CD14-positive monocyte (primary cell): ENCODE measurements around the gene FFAR2. TPM values are rescaled to one million over a fixed set of nuclear protein-coding genes. Genes with fewer than 3 reads are reported as not detected.
"Not testable (repeated sequence)": the region's sequence is repeated elsewhere in the genome, so short reads cannot be mapped to it uniquely, and the experiment has no call there.

Experiments
- DNase-seq, 3 donors: peaks; one replicate each; pipeline ENCODE4 v3.0.0-alpha.2; 2011 to 2022
- H2AFZ ChIP-seq: 2 replicates; pipeline ENCODE4 v1.6.0; 2012; ENCODE audit warnings: mild to moderate bottlenecking, low read depth, low read length, inconsistent platforms; ENCODE audit not compliant: insufficient read depth, poor library complexity, severe bottlenecking
- H3K27ac ChIP-seq, 2 donors: 1 replicate in 1 of 2; 2 replicates in 1 of 2; pipeline ENCODE4 v1.5.1; 2012 to 2013; ENCODE audit warnings: low read length in 2 of 2, control low read depth in 1 of 2, inconsistent platforms in 1 of 2, low read depth in 1 of 2, mild to moderate bottlenecking in 1 of 2
- H3K27me3 ChIP-seq, 2 donors: one replicate each; pipeline versions ENCODE4 v1.6.0 to v1.6.1; 2011 to 2013; ENCODE audit warnings: low read length in 2 of 2; ENCODE audit not compliant: control insufficient read depth in 2 of 2, insufficient read depth in 2 of 2
- H3K36me3 ChIP-seq, 2 donors: replicated peaks in 1 of 2; 1 replicate in 1 of 2; 2 replicates in 1 of 2; pipeline versions ENCODE4 v1.5.1 to v1.6.1; 2012 to 2013; ENCODE audit warnings: low read length in 2 of 2, control low read depth in 1 of 2, inconsistent platforms in 1 of 2, mild to moderate bottlenecking in 1 of 2; ENCODE audit not compliant: insufficient read depth in 2 of 2, control insufficient read depth in 1 of 2
- H3K4me1 ChIP-seq, 2 donors: 1 replicate in 1 of 2; 2 replicates in 1 of 2; pipeline versions ENCODE4 v1.5.1 to v1.6.1; 2012 to 2013; ENCODE audit warnings: low read length in 2 of 2, control low read depth in 1 of 2, inconsistent platforms in 1 of 2, mild to moderate bottlenecking in 1 of 2, moderate library complexity in 1 of 2; ENCODE audit not compliant: insufficient read depth in 2 of 2, control insufficient read depth in 1 of 2
- H3K4me2 ChIP-seq: replicated peaks from 2 replicates; pipeline ENCODE3; 2012; ENCODE audit warnings: low read length, moderate library complexity, mild to moderate bottlenecking; ENCODE audit not compliant: poor library complexity, severe bottlenecking; ENCODE audit errors: extremely low read depth
- H3K4me3 ChIP-seq, 3 experiments: fragments of 200-600 bp in 1 of 3; sonication (generic) in 1 of 3; replicated peaks in 1 of 3; 1 replicate in 2 of 3; 2 replicates in 1 of 3; pipeline ENCODE4 v1.5.1; 2011 to 2013; ENCODE audit warnings: low read length in 3 of 3, mild to moderate bottlenecking in 3 of 3, control low read depth in 2 of 3, low read depth in 2 of 3, inconsistent platforms in 1 of 3, moderate library complexity in 1 of 3
- H3K79me2 ChIP-seq: 2 replicates; pipeline ENCODE4 v1.6.0; 2012; ENCODE audit warnings: mild to moderate bottlenecking, control low read depth, inconsistent platforms, low read length, moderate library complexity; ENCODE audit not compliant: insufficient read depth
- H3K9ac ChIP-seq: 2 replicates; pipeline ENCODE4 v1.6.0; 2017; ENCODE audit warnings: low read length, mild to moderate bottlenecking; ENCODE audit not compliant: insufficient read depth, poor library complexity, severe bottlenecking
- H3K9me3 ChIP-seq, 2 donors: replicated peaks in 1 of 2; 1 replicate in 1 of 2; 2 replicates in 1 of 2; pipeline versions ENCODE4 v1.5.1 to v1.6.1; 2012 to 2013; ENCODE audit warnings: low read length in 2 of 2, control low read depth in 1 of 2; ENCODE audit not compliant: control insufficient read depth in 1 of 2, insufficient read depth in 1 of 2
- H4K20me1 ChIP-seq: 2 replicates; pipeline ENCODE4 v1.6.0; 2012; ENCODE audit warnings: mild to moderate bottlenecking, low read length, control low read depth, moderate library complexity; ENCODE audit not compliant: insufficient read depth
- H3K27ac Mint-ChIP-seq, 7 donors: one replicate each; pipeline ENCODE4 v1.8.0; 2020; ENCODE audit warnings: mild to moderate bottlenecking in 7 of 7, mixed read lengths in 7 of 7, moderate library complexity in 6 of 7, inconsistent platforms in 2 of 7
- H3K27me3 Mint-ChIP-seq, 3 donors: one replicate each; pipeline ENCODE4 v1.8.0; 2021 to 2022; ENCODE audit warnings: low read depth in 3 of 3, mild to moderate bottlenecking in 3 of 3, mixed read lengths in 3 of 3, moderate library complexity in 3 of 3, inconsistent platforms in 1 of 3
- H3K36me3 Mint-ChIP-seq, 2 donors: one replicate each; pipeline ENCODE4 v1.8.0; 2020; ENCODE audit warnings: mixed read lengths in 2 of 2, inconsistent platforms in 1 of 2, mild to moderate bottlenecking in 1 of 2
- H3K4me1 Mint-ChIP-seq: one replicate; pipeline ENCODE4 v1.8.0; 2020; ENCODE audit warnings: mild to moderate bottlenecking, mixed read lengths
- H3K4me3 Mint-ChIP-seq, 2 donors: one replicate each; pipeline ENCODE4 v1.8.0; 2020; ENCODE audit warnings: mild to moderate bottlenecking in 2 of 2, mixed read lengths in 2 of 2, moderate library complexity in 1 of 2
- H3K9me3 Mint-ChIP-seq, 7 donors: one replicate each; pipeline ENCODE4 v1.8.0; 2020 to 2022; ENCODE audit warnings: mixed read lengths in 7 of 7, mild to moderate bottlenecking in 6 of 7, moderate library complexity in 6 of 7, inconsistent platforms in 2 of 7
- WGBS: methylation state at CpG from one replicate; pipeline ENCODE4 v1.1.5; 2013; ENCODE audit warnings: missing lambda C conversion rate; ENCODE audit not compliant: insufficient coverage; 5-methylcytosine and 5-hydroxymethylcytosine counted together
- intact Hi-C, 2 donors: fragments of 100-400 bp; cut with micrococcal nuclease; formaldehyde crosslinking; loops; one replicate each; pipeline versions ENCODE4 v1.15.0 to v1.15.1; 2023
- polyA plus RNA-seq, 3 donors: library from polyadenylated mRNA; depleted of rRNA in 1 of 3; unstranded in 2 of 3; stranded (reverse) in 1 of 3; fragments of 300-500 nt in 2 of 3; fragments of >200 nt in 1 of 3; fragmentation: Illumina TruSeq in 2 of 3; gene quantifications; 1 replicate in 2 of 3; 2 replicates in 1 of 3; pipeline ENCODE4 v1.2.3, GENCODE V29; 2012 to 2021
- TF ChIP-seq, protein P1 (sequence below): fragments of 200-600 bp; IDR thresholded peaks from one replicate; pipeline ENCODE4 v1.8.0; 2022; ENCODE audit warnings: antibody characterized with exemption, mild to moderate bottlenecking

Gene FFAR2
- polyA plus RNA-seq, 3 donors, result 5.7 to 38.7 (median 10.8) TPM

DNA sequence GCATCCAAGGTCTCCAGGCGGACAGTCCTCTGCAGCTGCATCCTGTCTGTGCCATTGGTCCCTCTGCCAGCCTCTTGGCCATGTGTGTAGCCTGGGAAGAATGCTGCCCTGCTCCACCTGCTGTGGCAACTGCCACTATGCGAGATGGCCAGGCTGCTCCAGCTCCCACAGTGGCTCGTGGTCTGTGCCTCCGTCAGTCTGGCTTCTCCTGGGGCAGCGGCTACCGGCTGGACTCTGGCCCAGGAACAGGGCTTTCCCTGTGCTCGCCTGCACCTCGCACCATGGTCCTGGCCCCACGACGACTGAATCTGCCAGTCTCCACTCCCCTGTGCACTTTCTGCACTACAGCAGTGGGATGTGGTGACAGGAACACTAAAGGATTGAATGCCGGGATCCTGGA is 26.7 kb upstream of the FFAR2 start:
- 74% methylated on average over 5 of the region's 11 CpGs for WGBS
- no peaks in the 10 kb centered on the region for H3K36me3 ChIP-seq
- no peak overlapping the region for H3K4me3 ChIP-seq
- H2AFZ ChIP-seq, result no peak overlapping the region
- H3K27me3 ChIP-seq, result peaks cover 0 to 10% of the 10 kb centered on the region in 2 donors
- TF ChIP-seq, protein P1, sequence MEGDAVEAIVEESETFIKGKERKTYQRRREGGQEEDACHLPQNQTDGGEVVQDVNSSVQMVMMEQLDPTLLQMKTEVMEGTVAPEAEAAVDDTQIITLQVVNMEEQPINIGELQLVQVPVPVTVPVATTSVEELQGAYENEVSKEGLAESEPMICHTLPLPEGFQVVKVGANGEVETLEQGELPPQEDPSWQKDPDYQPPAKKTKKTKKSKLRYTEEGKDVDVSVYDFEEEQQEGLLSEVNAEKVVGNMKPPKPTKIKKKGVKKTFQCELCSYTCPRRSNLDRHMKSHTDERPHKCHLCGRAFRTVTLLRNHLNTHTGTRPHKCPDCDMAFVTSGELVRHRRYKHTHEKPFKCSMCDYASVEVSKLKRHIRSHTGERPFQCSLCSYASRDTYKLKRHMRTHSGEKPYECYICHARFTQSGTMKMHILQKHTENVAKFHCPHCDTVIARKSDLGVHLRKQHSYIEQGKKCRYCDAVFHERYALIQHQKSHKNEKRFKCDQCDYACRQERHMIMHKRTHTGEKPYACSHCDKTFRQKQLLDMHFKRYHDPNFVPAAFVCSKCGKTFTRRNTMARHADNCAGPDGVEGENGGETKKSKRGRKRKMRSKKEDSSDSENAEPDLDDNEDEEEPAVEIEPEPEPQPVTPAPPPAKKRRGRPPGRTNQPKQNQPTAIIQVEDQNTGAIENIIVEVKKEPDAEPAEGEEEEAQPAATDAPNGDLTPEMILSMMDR, result no peak
- H3K9me3 ChIP-seq, result no peaks in the 10 kb centered on the region
- H4K20me1 ChIP-seq, result no peaks in the 10 kb centered on the region
- Mint-ChIP-seq H3K4me3 (no peak overlapping the region), H3K36me3 (no peaks in the 10 kb centered on the region), H3K27me3 (peaks cover 20 to 22% (median 22%) of the 10 kb centered on the region in 3 donors), H3K4me1 (peaks cover 27% of the 10 kb centered on the region), H3K9me3 (peaks cover 0 to 2% (median 0%) of the 10 kb centered on the region in 7 donors), H3K27ac (peak overlapping the region in 2 of 7 donors; percentile 20 to 23)
- H3K9ac ChIP-seq, result no peak overlapping the region
- H3K79me2 ChIP-seq, result no peaks in the 10 kb centered on the region
- no peak for DNase-seq
- no peak overlapping the region for H3K27ac ChIP-seq
- no peak overlapping the region for H3K4me2 ChIP-seq
- peaks cover 13 to 21% of the 10 kb centered on the region in 2 donors for H3K4me1 ChIP-seq
- intact Hi-C loops, result loop anchor here in 1 of 2 donors (5.0 kb wide), 1 partner anchor 36 kb away; no protein-coding TSS in a partner anchor

DNA sequence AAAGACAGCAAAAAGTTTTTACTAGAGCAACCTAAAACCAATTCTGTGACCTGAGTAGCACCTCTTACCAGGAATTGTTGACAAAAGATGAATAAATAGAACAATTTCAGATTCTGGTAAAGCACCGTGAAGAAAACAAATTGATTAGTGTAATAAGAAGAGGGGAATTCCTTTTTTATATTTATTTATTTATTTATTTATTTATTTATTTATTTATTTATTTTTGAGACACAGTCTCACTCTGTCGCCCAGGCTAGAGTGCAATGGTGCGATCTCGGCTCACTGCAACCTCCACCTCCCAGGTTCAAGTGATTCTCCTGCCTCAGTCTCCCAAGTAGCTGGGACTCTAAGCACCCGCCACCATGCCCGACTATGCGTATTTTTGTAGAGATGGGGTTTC is 24.7 kb upstream of the FFAR2 start:
- Mint-ChIP-seq H3K27me3 (peaks cover 11 to 12% (median 12%) of the 10 kb centered on the region in 3 donors), H3K27ac (peak overlapping the region in 1 of 7 donors; percentile 53), H3K4me1 (peaks cover 15% of the 10 kb centered on the region)
- not testable (repeated sequence) for H3K9me3 ChIP-seq, H3K27ac ChIP-seq, H3K36me3 Mint-ChIP-seq, H3K27me3 ChIP-seq, H3K4me2 ChIP-seq, H2AFZ ChIP-seq, DNase-seq, H3K9ac ChIP-seq, H3K79me2 ChIP-seq, H3K9me3 Mint-ChIP-seq, H3K36me3 ChIP-seq, H3K4me3 ChIP-seq, H4K20me1 ChIP-seq, H3K4me3 Mint-ChIP-seq
- intact Hi-C loops, result loop anchor here in 1 of 2 donors (5.0 kb wide), 1 partner anchor 34 kb away; no protein-coding TSS in a partner anchor
- no CpG with 5 or more reads among the region's 7 CpGs for WGBS
- peaks cover 6 to 13% of the 10 kb centered on the region in 2 donors for H3K4me1 ChIP-seq
